Fibroblast of lung (primary cell): Measurements from ENCODE around the gene ZNF436. TPM values are rescaled to one million over a fixed set of nuclear protein-coding genes. Genes with fewer than 3 reads are reported as not detected.
A peak's percentile ranks its signal among the peaks of the same experiment; 100 is the strongest.

Experiments
- DNase-seq, 2 donors: peaks; one replicate each; pipeline versions ENCODE4 v3.0.0 to v3.0.0-alpha.2; 2010; ENCODE audit warnings: low read depth in 2 of 2
- H2AFZ ChIP-seq: 2 replicates; pipeline ENCODE4 v1.5.1; 2012; ENCODE audit warnings: low read length, control low read depth, inconsistent platforms
- H3K27ac ChIP-seq: 2 replicates; pipeline ENCODE4 v1.5.1; 2011; ENCODE audit warnings: low read length, control low read depth; ENCODE audit not compliant: insufficient read depth
- H3K27me3 ChIP-seq: 2 replicates; pipeline ENCODE4 v1.5.1; 2011; ENCODE audit warnings: mild to moderate bottlenecking, low read length; ENCODE audit not compliant: control insufficient read depth, insufficient read depth
- H3K36me3 ChIP-seq: 2 replicates; pipeline ENCODE4 v1.5.1; 2011; ENCODE audit warnings: low read length; ENCODE audit not compliant: control insufficient read depth, insufficient read depth
- H3K4me1 ChIP-seq: 2 replicates; pipeline ENCODE4 v1.5.1; 2011; ENCODE audit warnings: low read length; ENCODE audit not compliant: control insufficient read depth, insufficient read depth; ENCODE audit errors: extremely low read depth
- H3K4me2 ChIP-seq: 2 replicates; pipeline ENCODE4 v1.5.1; 2011; ENCODE audit warnings: low read length, control low read depth; ENCODE audit not compliant: insufficient read depth; ENCODE audit errors: extremely low read depth
- H3K4me3 ChIP-seq, 4 experiments: fragments of 200-600 bp in 1 of 4; sonication (generic) in 1 of 4; replicated peaks in 1 of 4; 2 replicates each; pipeline ENCODE4 v1.5.1; 2011 to 2016; ENCODE audit warnings: low read length in 4 of 4, low read depth in 3 of 4, mild to moderate bottlenecking in 3 of 4, control low read depth in 2 of 4, inconsistent platforms in 1 of 4, mixed read lengths in 1 of 4; ENCODE audit not compliant: insufficient read depth in 1 of 4; ENCODE audit errors: control extremely low read depth in 1 of 4
- H3K79me2 ChIP-seq: 2 replicates; pipeline ENCODE4 v1.5.1; 2012; ENCODE audit warnings: mild to moderate bottlenecking, low read length, inconsistent platforms; ENCODE audit not compliant: control insufficient read depth, insufficient read depth
- H3K9ac ChIP-seq: 2 replicates; pipeline ENCODE4 v1.5.1; 2011; ENCODE audit warnings: mild to moderate bottlenecking, low read length, control low read depth; ENCODE audit not compliant: insufficient read depth
- H3K9me3 ChIP-seq: 2 replicates; pipeline ENCODE4 v1.5.1; 2012; ENCODE audit warnings: low read depth, low read length; ENCODE audit not compliant: control insufficient read depth, insufficient read depth
- H4K20me1 ChIP-seq: 2 replicates; pipeline ENCODE4 v1.5.1; 2011; ENCODE audit warnings: low read length; ENCODE audit not compliant: control insufficient read depth, insufficient read depth; ENCODE audit errors: extremely low read depth
- CTCF ChIP-seq, 2 donors: IDR thresholded peaks in 1 of 2; conservative IDR thresholded peaks in 1 of 2; 1 replicate in 1 of 2; 2 replicates in 1 of 2; pipeline ENCODE4 v1.5.1; 2011 to 2012; ENCODE audit warnings: low read length in 2 of 2, control low read depth in 1 of 2, inconsistent platforms in 1 of 2, low read depth in 1 of 2, mild to moderate bottlenecking in 1 of 2
- EZH2 ChIP-seq: IDR thresholded peaks from 2 replicates; pipeline ENCODE4 v1.5.1; 2012; ENCODE audit warnings: low read length, control low read depth, mild to moderate bottlenecking; ENCODE audit errors: missing control alignments
- polyA plus RNA-seq, 2 donors: library from polyadenylated mRNA; depleted of rRNA in 1 of 2; stranded (reverse) in 1 of 2; unstranded in 1 of 2; fragments of >200 nt; gene quantifications; 2 replicates each; pipeline ENCODE4 v1.2.1, GENCODE V29; 2011 to 2012; ENCODE audit warnings: missing spikeins in 1 of 2
- total RNA-seq: library from RNA; depleted of rRNA; stranded (reverse); fragments of >200 nt; gene quantifications from 2 replicates; pipeline ENCODE4 v1.2.1, GENCODE V29; 2014

Gene ZNF436
- total and polyA plus RNA-seq, 2 donors (not counting 1 experiment from before 2014, with no cell fraction given): 11.9 to 31.5 TPM

GRCh38 chr1:23370709-23371584 is 1.3 kb upstream of the ZNF436 start:
- no peak overlapping the region for H2AFZ ChIP-seq
- peaks cover 3% of the 10 kb centered on the region for H3K36me3 ChIP-seq
- H3K4me1 ChIP-seq: peaks cover 10% of the 10 kb centered on the region
- H3K9me3 ChIP-seq: no peaks in the 10 kb centered on the region
- TF ChIP-seq CTCF (conservative IDR thresholded peaks at IDR 0.05 in 1 of 2, IDR thresholded peaks at IDR 0.05 in 1 of 2; ENCODE audit: low read depth in 1 of 2, low read length in 2 of 2) (no peak), EZH2 (no peak)
- H3K4me2 ChIP-seq: peak overlapping the region; percentile 89
- peaks cover 20% of the 10 kb centered on the region for H3K79me2 ChIP-seq
- DNase-seq: peak; percentile 47 to 62
- no peaks in the 10 kb centered on the region for H4K20me1 ChIP-seq
- no peaks in the 10 kb centered on the region for H3K27me3 ChIP-seq
- peak overlapping the region in 2 of 4 experiments; percentile 90 to 100 for H3K4me3 ChIP-seq
- H3K9ac ChIP-seq: no peak overlapping the region
- peak overlapping the region; percentile 96 for H3K27ac ChIP-seq

GRCh38 chr1:23370330-23370708 is 683 bp upstream of the ZNF436 start:
- DNase-seq: peak in 1 of 2 donors; percentile 63
- peak overlapping the region; percentile 96 for H3K27ac ChIP-seq
- H3K27me3 ChIP-seq: no peaks in the 10 kb centered on the region
- H2AFZ ChIP-seq: no peak overlapping the region
- H3K4me2 ChIP-seq: peak overlapping the region; percentile 89
- peak overlapping the region; percentile 90 to 100 (median 96) for H3K4me3 ChIP-seq
- H3K4me1 ChIP-seq: peaks cover 10% of the 10 kb centered on the region
- H3K9ac ChIP-seq: peak overlapping the region; percentile 5
- H3K79me2 ChIP-seq: peaks cover 20% of the 10 kb centered on the region
- no peaks in the 10 kb centered on the region for H3K9me3 ChIP-seq
- TF ChIP-seq EZH2: no peak
- H4K20me1 ChIP-seq: no peaks in the 10 kb centered on the region
- peaks cover 3% of the 10 kb centered on the region for H3K36me3 ChIP-seq

- Histone ChIP-seq H3K9ac (peak overlapping the region; percentile 82), H3K36me3 (peaks cover 3% of the 10 kb centered on the region), H4K20me1 (no peaks in the 10 kb centered on the region), H3K4me1 (peaks cover 10% of the 10 kb centered on the region), H2AFZ (peak overlapping the region; percentile 99), H3K9me3 (no peaks in the 10 kb centered on the region), H3K27ac (peak overlapping the region; percentile 96), H3K4me3 (peak overlapping the region; percentile 90 to 100 (median 96)), H3K4me2 (peak overlapping the region; percentile 100), H3K27me3 (no peaks in the 10 kb centered on the region), H3K79me2 (peaks cover 20% of the 10 kb centered on the region)
- peak; percentile 88 to 91 for DNase-seq
- TF ChIP-seq CTCF (conservative IDR thresholded peaks at IDR 0.05 in 1 of 2, IDR thresholded peaks at IDR 0.05 in 1 of 2; ENCODE audit: low read depth in 1 of 2, low read length in 2 of 2) (no peak), EZH2 (no peak)
Measured at GRCh38 chr1:23368562-23369334, 888 bp downstream of the ZNF436 start.
